ENCODE data around the gene B3GAT3.

GRCh38 chr11:62603776-62604299, 17.9 kb downstream of the B3GAT3 start:
- TF ChIP-seq CTCF (IDR thresholded peaks at IDR 0.05) (no peak), POLR2A (IDR thresholded peaks at IDR 0.05) (no peak)

All from suprapubic skin (tissue), 3 donors.